GM12878 (cell line): Measurements from ENCODE around the gene KLF18. TPM values are rescaled to one million over a fixed set of nuclear protein-coding genes. Genes with fewer than 3 reads are reported as not detected.

ENCODE experiments used
- ATAC-seq: fragments of 200-7000 bp; cut with Tn5 transposase; 3 replicates; pipeline ENCODE4 v1.9.1; 2020; ENCODE audit warnings: mild to moderate bottlenecking, moderate library complexity
- BruUV-seq: library from RNA; stranded (reverse); fragments of 400-500 nt; replicated peaks from 2 replicates; lab custom pipeline; 2021; lab: Mats Ljungman, UMichigan
- CTCF ChIA-PET: fragments of 300-600 bp; sonication (Branson Sonifier 250); formaldehyde crosslinking; extraction: SDS; loops from one replicate; lab custom pipeline; 2021; ENCODE audit warnings: inconsistent platforms; lab: Yijun Ruan, JAX
- POLR2A ChIA-PET: fragments of 350-600 bp; formaldehyde crosslinking; extraction: SDS; loops from one replicate; lab custom pipeline; 2021; ENCODE audit warnings: inconsistent platforms; lab: Charles Lee
- RAD21 ChIA-PET: fragments of 300-600 bp; sonication (Branson Sonifier 250); formaldehyde crosslinking; loops from one replicate; lab custom pipeline; 2023; ENCODE audit warnings: antibody characterized with exemption; ENCODE audit not compliant: unreplicated experiment; lab: Charles Lee
- SMC1A ChIA-PET: fragments of 300-600 bp; sonication (Branson Sonifier 250); formaldehyde crosslinking; loops from one replicate; lab custom pipeline; 2023; ENCODE audit not compliant: unreplicated experiment, uncharacterized antibody; lab: Charles Lee
- DNase-seq: peaks from one replicate; pipeline ENCODE4 v3.0.0-alpha.2; 2011; ENCODE audit warnings: low read depth, low spot score
- FAIRE-seq: peaks from 3 replicates; lab custom pipeline; 2011; peaks lifted over from hg19 to GRCh38; lab: Jason Lieb, UNC
- H2AFZ ChIP-seq: 2 replicates; pipeline ENCODE4 v1.6.0; 2011; ENCODE audit warnings: low read depth, low read length, control low read depth; ENCODE audit not compliant: control insufficient read depth
- H3K27ac ChIP-seq: 2 replicates; pipeline ENCODE4 v1.5.1; 2011; ENCODE audit warnings: control low read depth; ENCODE audit not compliant: control insufficient read depth, insufficient read depth
- H3K27me3 ChIP-seq, 2 experiments: replicated peaks in 1 of 2; 2 replicates each; pipeline versions ENCODE4 v1.6.0 to v1.6.1; 2011; ENCODE audit warnings: low read length in 1 of 2; ENCODE audit not compliant: control insufficient read depth in 2 of 2, insufficient read depth in 2 of 2
- H3K36me3 ChIP-seq, 2 experiments: 2 replicates each; pipeline ENCODE4 v1.5.1; 2011; ENCODE audit warnings: low read length in 1 of 2; ENCODE audit not compliant: control insufficient read depth in 2 of 2, insufficient read depth in 2 of 2
- H3K4me1 ChIP-seq: 2 replicates; pipeline ENCODE4 v1.6.1; 2011; ENCODE audit warnings: mild to moderate bottlenecking, low read length, moderate library complexity, mixed read lengths; ENCODE audit not compliant: control insufficient read depth, insufficient read depth
- H3K4me2 ChIP-seq: 2 replicates; pipeline ENCODE4 v1.6.0; 2011; ENCODE audit warnings: control low read depth; ENCODE audit not compliant: control insufficient read depth, insufficient read depth
- H3K4me3 ChIP-seq: fragments of 200-600 bp; sonication (generic); 2 replicates; pipeline ENCODE4 v1.5.1; 2016
- H3K79me2 ChIP-seq: 2 replicates; pipeline ENCODE4 v1.6.0; 2011; ENCODE audit warnings: low read length; ENCODE audit not compliant: control insufficient read depth, insufficient read depth
- H3K9ac ChIP-seq: 2 replicates; pipeline ENCODE4 v1.8.0; 2011; ENCODE audit warnings: low read length, control low read depth, mixed read lengths; ENCODE audit not compliant: control insufficient read depth, insufficient read depth
- H3K9me3 ChIP-seq: replicated peaks from 3 replicates; pipeline ENCODE4 v1.5.1; 2011; ENCODE audit warnings: mild to moderate bottlenecking, low read length; ENCODE audit not compliant: control insufficient read depth, insufficient read depth
- H4K20me1 ChIP-seq: 2 replicates; pipeline ENCODE4 v1.6.0; 2011; ENCODE audit not compliant: control insufficient read depth, insufficient read depth
- BACH1 ChIP-seq: fragments of 450-650 bp; IDR thresholded peaks from 2 replicates; pipeline ENCODE4 v1.6.1; 2017; ENCODE audit warnings: mild to moderate bottlenecking, borderline replicate concordance
- BCLAF1 ChIP-seq: fragments of 450-650 bp; IDR thresholded peaks from 2 replicates; pipeline ENCODE4 v1.6.1; 2017; ENCODE audit warnings: antibody characterized with exemption, mild to moderate bottlenecking, moderate library complexity
- E4F1 ChIP-seq: fragments of 450-650 bp; IDR thresholded peaks from 2 replicates; pipeline ENCODE4 v1.6.1; 2018; ENCODE audit warnings: borderline replicate concordance, mild to moderate bottlenecking; ENCODE audit not compliant: partially characterized antibody
- GABPA ChIP-seq: IDR thresholded peaks from 2 replicates; pipeline ENCODE4 v1.6.1; 2014; ENCODE audit warnings: antibody characterized with exemption, low read depth, mild to moderate bottlenecking, inconsistent platforms
- KLF5 ChIP-seq: fragments of 450-650 bp; IDR thresholded peaks from 2 replicates; pipeline ENCODE4 v1.6.1; 2014; ENCODE audit warnings: mild to moderate bottlenecking; ENCODE audit not compliant: partially characterized antibody
- NKRF ChIP-seq: fragments of 450-650 bp; conservative IDR thresholded peaks from 2 replicates; pipeline ENCODE4 v1.6.1; 2017; ENCODE audit warnings: mild to moderate bottlenecking, moderate library complexity
- RBBP5 ChIP-seq: fragments of 200-600 bp; sonication (generic); conservative IDR thresholded peaks from 2 replicates; pipeline ENCODE4 v1.6.1; 2016
- TBL1XR1 ChIP-seq: IDR thresholded peaks from 2 replicates; pipeline ENCODE4 v1.6.1; 2012; ENCODE audit warnings: low read depth, low read length, improper control_type of control experiment
- WRNIP1 ChIP-seq: IDR thresholded peaks from 2 replicates; pipeline ENCODE4 v1.6.1; 2011; ENCODE audit warnings: low read depth, low read length, improper control_type of control experiment, borderline replicate concordance
- WGBS: methylation state at CpG from one replicate; pipeline ENCODE4 v1.1.6; 2016; ENCODE audit warnings: low lambda C conversion rate; ENCODE audit not compliant: insufficient replicate concordance, insufficient coverage; ENCODE audit errors: missing lambda C conversion rate; 5-methylcytosine and 5-hydroxymethylcytosine counted together
- in situ Hi-C: fragments of 300-500 bp; cut with MboI; formaldehyde crosslinking; loops from 9 replicates; pipeline ENCODE4 v1.14.3; 2018; ENCODE audit warnings: mixed read lengths
- intact Hi-C: fragments of 100-400 bp; cut with micrococcal nuclease; formaldehyde crosslinking; loops from one replicate; pipeline ENCODE4 v1.14.2; 2022; ENCODE audit not compliant: unreplicated experiment
- polyA plus RNA-seq, 11 experiments: library from polyadenylated mRNA; depleted of rRNA in 4 of 11; unstranded in 6 of 11; stranded (reverse) in 5 of 11; fragments of >200 nt; fragmentation: Nextera tagmentation in 4 of 11; fragmentation: Illumina TruSeq in 1 of 11; extraction: Ambion mirVana in 4 of 11; extraction: Trizol in 1 of 11; gene quantifications; 1 replicate in 1 of 11; 2 replicates in 10 of 11; pipeline versions ENCODE4 v1.2.1 to v1.2.3, GENCODE V29; 2011 to 2016; ENCODE audit warnings: inconsistent platforms in 2 of 11, missing spikeins in 2 of 11, low read depth in 1 of 11
- total RNA-seq, 4 experiments: library from RNA; depleted of rRNA in 3 of 4; stranded (reverse); fragments of >200 nt in 3 of 4; fragmentation: Illumina TruSeq in 1 of 4; extraction: Trizol in 1 of 4; gene quantifications; 2 replicates each; pipeline versions ENCODE4 v1.2.1 to v1.2.3, GENCODE V29; 2013 to 2021

Gene KLF18
- total and polyA plus RNA-seq, 10 of the 15 experiments (the other 5 are each of a cell fraction or from before 2014, with no cell fraction given) = not detected

- TF ChIP-seq GABPA (no peak), E4F1 (no peak), BACH1 (no peak), BCLAF1 (no peak), TBL1XR1 (no peak), KLF5 (no peak), NKRF (no peak), WRNIP1 (no peak), RBBP5 (no peak)
- Histone ChIP-seq H3K4me3 (no peak overlapping the region), H3K36me3 (no peaks in the 10 kb centered on the region), H3K9me3 (no peaks in the 10 kb centered on the region; the same call in 1 of the 3 replicates), H3K27me3 (no peaks in the 10 kb centered on the region), H2AFZ (no peak overlapping the region), H3K4me1 (no peaks in the 10 kb centered on the region), H3K9ac (no peak overlapping the region), H3K79me2 (no peaks in the 10 kb centered on the region), H4K20me1 (no peaks in the 10 kb centered on the region), H3K27ac (no peak overlapping the region), H3K4me2 (no peak overlapping the region)
- no TSS peak for BruUV-seq
- 44% methylated on average over 3 of the region's 3 CpGs for WGBS
- ATAC-seq = no peak
- CTCF ChIA-PET = no interaction called here
- DNase-seq = no peak
- in situ Hi-C loops (no loop called here), intact Hi-C loops (no loop called here)
- POLR2A ChIA-PET = no interaction called here
- FAIRE-seq = no peak
- RAD21 ChIA-PET = no interaction called here
- SMC1A ChIA-PET = interaction anchor here (1.0 to 1.3 kb wide), 2 partner anchors 17 to 59 kb away, joined by 3 to 4 read pairs; partner anchors contain the start of gene DMAP1
Measured at GRCh38 chr1:44154049-44154448, 12.6 kb upstream of the KLF18 start.
